ENCODE results near the gene NOC3L.
"Not testable (repeated sequence)": the region's sequence is repeated elsewhere in the genome, so short reads cannot be mapped to it uniquely, and the experiment has no call there.

The NOC3L gene

DNA sequence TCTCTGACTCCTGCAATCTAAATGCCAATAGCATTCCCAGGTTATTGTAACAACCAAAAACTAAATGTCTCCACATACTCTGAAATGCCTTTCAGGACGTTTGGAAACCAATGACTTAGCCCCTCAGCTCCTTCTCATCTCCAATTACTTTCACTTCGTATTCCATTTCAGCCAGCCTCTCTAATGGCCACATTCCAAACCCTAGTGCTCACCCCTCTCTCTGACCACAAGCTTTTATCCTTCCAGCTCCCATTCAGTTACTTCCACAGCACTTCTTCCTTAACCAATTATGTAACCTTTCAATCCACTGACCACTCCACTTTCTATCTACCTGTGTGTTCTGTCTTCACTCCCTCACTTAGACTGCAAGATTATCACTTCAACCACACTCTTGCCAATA is 4.3 kb downstream of the NOC3L start:
- DNase-seq = no peak

DNA sequence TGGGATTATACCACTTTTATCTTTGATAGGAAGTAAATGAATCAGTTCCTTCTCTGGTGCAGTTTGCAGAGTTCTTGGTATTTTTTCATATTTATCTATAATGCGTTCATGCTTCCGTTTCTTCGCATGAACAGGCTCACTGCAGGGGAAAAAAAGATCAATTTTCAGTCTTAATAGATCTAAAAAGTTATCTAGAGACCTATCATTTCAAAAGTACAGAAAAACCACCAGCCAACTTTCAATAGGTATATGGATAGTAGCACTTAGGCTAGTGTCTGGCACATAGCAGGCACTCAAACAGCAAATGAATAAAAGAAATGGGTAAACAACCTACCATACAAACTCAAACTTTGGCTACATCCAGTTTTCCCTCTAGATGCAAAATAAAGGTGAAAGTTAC is 5.5 kb downstream of the NOC3L start:
- DNase-seq = no peak

DNA sequence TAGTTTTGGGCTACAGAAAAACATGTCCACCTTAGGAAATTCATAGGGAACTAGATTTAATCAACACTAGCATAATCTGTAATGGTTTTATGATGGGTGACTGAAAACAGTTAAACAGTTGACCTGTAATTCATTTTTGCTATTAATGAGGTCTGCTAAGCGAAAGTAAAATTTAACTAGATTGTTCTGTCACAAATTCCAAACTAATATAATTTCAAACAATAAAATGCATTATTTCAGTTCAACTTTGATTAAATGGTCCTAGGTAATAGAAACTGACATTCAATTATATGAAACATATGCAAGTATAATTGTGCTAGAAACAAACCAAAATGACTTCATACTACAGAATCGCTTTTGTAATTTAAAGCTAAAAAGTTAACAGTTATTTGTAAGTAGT is 6.9 kb downstream of the NOC3L start:
- no peak for DNase-seq

DNA sequence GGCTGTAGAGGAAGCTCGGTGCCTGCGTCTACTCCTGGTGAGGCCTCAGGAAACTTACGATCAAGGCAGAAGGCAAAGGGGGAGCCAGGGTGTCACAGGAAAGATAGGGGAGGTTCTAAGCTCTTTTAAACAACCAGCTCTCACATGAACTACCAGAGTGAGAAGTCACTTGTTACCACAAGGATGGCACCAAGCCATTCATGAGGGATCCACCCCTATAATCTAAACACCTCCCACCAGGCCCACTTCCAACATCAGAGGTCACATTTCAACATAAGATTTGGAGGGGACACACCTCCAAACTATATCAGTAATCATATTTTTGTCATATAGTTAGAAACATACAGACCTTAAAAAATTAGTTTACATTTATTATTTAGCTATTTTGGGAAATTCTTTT is 9.4 kb downstream of the NOC3L start:
- no peak for DNase-seq

DNA sequence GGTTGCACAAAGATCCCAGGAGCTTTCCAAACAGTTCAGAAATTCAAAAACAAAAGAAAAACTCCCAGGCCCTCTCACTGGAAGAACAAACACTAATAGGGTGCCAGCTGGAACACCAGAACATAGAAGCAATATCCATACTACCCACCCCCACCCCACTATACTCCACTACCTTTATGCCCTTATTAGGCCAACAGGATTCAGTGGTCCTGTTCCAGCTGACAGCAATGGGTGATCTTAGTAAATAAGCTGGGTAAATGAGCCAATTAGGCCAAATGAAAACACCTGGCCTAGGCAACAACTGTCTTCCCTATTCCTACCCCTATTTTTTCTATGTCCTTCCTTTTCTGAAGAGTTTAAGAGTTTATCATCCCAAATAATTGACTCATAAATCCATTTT is 11.7 kb downstream of the NOC3L start:
- no peak for DNase-seq

DNA sequence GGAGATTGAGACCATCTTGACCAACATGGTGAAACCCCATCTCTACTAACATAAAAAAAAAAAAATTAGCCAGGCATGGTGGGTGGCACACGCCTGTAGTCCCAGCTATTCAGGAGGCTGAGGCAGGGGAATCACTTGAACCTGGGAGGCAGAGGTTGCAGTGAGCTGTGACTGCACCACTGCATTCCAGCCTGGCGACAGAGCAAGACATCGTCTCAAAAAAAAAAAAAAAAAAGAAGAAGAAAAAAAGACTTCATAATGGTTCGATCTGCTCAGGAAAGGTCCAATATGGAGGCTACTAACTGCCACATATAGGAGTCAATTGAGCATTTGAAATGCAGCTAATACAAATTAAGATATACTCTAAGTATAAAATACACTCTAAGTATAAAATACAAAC is 12.2 kb downstream of the NOC3L start:
- DNase-seq = not testable (repeated sequence)

DNA sequence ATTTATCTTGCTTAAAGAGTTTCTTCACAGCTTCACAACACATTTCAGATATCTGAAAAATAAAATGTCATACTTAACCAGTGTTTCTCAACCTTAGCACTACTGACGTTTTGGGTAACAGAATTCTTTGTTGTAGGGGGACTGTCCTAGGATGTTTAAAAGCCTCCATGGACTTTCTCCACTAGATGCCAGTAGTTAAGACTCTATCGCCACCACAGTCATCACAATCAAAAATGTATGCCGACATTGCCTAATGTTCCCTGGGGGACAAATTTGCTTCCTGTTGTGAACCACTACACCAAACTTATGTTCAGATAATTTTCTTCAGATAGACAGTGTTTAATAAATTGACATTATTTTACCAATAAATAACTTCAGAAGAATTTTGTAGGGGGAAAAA is 13.4 kb downstream of the NOC3L start:
- DNase-seq = no peak

DNA sequence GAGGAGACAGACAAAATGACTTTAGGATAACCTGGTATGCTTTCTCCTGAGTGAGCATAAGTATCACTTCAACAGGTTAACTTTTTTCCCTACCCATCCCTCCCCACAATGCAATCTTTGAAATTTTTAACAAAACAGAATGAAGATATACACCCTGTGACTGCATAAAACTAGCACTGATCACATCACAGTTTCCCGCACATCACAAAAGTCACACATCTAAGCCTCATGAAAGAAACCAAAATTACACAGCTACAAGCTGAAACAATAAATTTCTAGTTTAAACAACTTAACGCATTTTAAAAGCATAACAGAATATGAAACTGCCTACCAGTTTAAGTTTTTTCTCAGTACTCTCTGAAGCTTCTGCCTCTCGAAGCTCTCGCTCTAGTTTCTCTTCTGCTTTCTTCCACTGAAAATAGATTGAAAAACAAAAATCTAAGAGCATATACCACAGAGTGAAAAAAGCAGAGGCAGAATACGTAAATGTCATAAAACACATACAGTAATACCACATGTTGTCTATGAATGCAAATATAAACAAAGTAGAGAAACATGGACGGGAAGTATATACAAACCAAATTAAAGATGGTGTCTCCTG is 18.1 kb downstream of the NOC3L start:
- no peak for DNase-seq

DNA sequence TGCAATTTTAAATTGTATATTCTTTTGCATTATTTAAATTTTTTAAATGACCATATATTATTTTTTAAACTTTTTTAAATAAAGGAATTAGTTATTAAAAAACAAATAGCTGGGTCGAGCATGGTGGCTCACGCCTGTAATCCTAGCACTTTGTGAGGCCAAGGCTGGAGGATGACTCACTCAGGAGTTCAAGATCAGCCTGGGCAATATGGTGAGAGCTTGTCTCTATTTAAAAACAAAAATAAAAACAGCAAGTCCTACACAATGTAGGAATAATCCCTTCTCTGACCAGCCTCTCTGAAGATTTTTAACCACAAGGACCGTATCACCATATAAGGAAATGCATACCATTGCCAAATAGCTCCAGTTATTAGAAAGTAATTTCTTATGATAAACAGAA is 19.6 kb downstream of the NOC3L start:
- DNase-seq = no peak

DNA sequence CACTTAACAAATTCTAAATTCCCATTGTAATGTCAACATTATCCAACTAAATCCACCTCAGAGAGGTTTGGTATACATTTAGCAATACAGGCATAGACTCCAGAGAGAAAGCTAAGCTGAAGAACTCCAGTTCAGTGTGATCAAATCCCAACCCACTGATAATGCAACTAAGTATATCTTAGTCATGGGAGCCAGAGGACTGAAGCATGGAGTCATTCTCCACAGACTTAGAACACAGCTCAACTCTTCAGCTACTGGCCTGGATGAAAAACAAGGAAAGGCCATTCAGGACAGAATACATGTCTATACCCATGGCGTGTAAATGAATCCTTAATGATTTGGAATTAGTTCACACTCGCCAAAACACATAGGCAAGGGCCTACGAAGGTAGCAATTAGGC is 27.9 kb downstream of the NOC3L start:
- DNase-seq = no peak

DNA sequence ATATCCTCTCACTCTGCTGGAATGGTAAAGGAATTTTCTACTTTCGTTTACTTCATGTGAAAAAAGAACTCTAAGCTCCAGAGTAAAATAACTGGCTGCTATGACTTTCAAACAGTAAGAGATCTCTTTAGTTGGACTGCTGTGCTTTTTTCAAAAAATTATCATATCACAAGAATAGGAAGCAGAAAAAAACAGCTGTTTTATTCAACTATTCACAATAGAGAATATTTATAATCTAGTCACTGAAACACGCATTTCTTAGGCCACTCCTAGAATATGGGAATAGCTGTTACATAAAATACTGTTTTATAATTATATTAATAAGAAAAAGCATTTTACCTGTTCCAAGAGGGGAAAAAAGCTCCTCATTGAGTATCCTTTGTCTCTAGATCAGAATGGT is 29.7 kb downstream of the NOC3L start:
- DNase-seq = no peak

DNA sequence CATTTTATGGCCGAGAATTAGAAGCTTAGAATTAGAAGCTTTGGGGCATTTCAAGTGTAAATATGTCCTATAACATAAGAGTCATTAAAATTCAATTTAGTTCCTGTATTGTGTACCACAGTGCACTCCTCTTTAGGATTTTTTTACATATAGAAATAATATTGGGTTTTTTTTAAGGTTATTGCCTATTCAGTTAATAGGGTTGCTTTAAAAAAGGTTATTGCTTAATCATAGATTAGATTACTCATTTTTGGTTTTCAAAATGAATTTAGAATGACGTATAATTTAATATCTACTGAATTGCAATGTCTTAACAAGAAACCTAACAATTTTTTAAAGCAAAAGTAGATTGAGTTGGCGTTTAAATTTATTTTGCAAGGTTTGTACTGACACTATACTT is 34.1 kb downstream of the NOC3L start:
- no peak for DNase-seq

DNA sequence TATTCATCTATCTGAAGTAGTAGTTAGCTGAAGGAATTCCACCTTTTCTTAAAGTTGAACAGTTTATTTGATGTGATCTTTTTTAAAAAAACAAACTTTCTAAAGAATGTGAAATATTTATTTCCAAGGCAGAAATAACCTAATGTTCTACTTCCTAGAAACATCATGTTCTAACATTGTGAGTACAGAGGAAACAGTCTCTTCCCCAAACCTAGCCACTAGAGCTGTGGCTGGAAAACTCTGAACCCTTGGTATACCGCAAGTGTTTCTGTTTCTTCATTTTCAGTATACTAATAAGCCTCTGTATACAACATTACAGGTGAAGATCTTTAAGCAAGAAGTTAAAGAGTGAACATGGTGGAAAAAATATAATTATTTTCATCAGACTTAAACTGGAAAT is 35.1 kb downstream of the NOC3L start:
- no peak for DNase-seq

DNA sequence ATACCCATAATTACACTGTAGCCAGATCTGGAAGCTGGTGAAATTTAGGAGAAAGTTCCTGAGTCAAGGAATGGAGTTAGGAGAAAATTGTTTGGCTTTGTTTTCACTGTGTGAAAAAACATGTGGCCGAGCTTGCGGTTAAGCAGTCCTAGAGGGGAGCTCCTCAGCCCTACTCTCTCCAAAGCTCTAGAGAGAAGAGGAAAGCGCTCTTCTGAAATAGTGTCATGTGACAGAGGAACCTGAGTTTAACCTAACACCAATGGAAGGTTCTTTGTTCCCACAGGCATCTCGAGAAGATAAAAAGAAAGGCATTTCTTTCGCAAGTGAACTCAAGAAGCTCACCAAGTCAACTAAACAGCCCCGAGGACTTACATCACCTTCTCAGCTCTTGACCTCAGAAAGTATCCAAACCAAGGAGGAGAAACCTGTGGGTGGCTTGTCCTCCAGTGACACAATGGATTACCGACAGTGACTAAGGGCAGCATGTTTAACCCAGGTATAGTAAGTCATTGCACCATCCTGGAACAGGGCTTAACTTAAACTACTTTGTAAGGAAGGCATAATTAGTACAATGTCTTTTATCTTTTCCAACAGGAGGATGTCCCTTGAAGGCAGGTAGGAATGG is 38.0 kb downstream of the NOC3L start:
- no peak for DNase-seq

DNA sequence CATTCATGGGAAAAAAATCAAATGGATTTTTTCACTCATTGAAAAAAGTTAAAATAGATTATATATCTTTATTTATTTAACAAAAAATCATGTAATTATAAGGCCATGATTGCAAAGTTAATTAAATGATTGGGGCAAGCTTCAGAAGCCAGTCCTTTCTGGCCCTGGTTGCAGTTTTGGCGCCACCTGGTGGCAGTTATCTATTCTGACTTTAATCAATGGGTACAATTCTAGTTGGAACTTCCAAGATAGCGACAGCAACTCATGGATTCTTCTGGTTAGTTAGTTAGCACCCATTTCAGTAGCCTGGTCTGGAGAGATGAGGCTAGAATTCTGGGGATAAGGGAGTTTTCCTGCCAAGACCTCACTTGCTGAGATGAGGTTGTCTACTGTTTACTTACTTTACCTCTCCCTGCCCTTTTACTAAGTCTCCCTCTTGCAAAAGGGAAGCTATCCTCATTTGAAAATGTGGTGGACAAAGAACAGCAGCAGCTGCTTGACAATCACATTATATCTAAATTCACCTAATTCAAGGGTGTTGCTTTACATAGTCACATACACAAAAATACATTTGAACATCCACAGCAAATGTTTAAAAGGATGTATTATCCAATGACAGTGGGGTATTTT is 42.3 kb downstream of the NOC3L start:
- peak; percentile 39 for DNase-seq

DNA sequence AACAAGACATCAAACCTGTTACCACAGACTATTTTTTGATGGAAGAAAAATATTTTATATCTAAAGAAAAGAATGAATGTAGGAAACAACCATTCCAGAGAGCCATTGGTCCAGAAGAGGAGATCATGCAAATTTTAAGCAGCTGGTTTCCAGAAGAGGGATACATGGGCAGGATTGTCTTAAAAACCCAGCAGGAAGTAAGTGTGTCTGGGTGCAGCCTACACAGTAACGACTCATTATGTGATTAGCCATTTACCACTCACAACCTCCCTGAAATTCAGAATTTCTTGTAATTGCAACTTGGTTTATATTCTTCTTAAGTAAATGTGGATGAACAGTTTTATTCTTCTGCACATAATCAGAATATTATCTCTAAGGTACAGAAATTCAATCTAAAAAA is 46.2 kb downstream of the NOC3L start:
- no peak for DNase-seq

DNA sequence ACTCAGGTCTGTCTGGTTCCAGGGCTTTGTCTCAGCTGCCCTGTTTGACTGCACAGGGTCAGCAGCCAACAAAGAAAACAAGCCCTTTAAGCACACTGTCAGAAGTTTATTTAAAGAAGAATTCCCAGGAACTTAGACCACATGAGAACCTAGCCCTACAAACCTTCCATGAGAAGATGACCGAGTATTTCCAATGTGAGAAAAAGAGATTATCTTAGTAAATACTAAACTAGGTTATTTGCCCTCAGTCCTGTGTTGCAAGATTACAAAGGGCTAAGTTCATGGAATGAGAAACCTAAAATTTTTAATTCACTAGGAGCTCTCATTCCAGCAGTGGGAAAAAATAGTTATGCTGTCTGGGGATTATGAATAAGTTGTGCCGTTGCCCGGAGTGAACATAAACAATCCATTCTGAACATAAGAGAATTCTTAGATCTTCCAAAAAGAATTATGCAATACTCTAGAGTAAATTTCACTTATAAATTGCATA is 46.7 kb downstream of the NOC3L start:
- no peak for DNase-seq

DNA sequence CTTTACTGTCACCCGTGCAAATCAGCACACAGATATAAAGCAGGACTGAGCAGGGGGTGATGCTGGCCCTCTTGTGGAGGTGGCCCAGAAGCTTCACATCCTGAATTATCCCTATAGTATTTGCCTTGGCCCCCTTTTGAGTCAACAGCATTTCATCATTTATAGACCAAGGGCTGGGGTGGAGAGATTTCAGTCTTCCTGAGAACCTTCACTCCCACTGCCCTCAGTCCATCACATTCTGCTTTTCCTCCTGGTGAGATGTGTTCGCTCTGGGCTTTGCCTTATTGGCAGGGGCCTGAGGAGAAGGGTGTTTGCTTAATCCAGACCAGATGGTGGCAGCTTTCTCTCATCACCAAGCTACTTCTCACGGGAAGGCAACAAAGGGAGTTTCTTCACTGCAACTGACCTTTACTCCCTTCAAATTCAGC is 47.7 kb downstream of the NOC3L start:
- no peak for DNase-seq

DNA sequence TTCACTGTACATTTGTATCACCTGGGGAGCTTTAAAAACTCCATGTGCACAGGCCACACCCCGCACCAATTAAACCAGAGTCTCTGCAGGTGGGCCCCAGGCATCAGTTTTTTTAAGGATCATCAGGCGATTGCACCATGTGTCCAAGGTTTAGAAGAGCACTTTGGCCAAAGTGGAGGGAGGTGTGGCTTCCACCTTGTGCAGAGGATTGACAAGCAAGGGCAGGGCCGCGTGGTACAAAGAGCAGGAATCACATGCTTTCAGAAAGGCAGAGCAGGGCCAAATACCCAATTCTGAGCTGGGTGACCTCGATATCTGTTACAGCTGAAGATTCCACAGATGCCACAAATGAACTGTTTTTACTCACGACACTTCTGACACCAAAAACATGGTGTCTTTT is 52.4 kb downstream of the NOC3L start:
- no peak for DNase-seq

DNA sequence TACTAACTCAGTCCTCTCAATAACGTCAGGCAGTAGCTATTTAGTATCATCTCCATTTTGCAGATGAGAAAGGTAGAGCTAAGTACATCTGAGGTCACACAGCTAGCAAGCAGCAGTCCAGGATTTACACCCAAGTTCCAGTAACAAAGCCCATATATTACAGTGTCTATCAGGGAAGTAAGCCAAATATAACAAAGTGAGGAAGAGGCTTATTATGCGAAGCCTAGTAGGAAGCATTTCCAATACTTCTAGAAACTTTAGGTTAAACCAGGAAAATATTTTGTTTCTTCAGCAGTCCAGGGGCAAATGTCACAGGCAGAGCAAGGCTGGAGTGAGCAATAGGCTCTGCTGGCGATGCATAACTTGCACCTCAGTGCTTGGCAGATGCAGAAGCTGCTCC is 53.9 kb downstream of the NOC3L start:
- DNase-seq = no peak

DNA sequence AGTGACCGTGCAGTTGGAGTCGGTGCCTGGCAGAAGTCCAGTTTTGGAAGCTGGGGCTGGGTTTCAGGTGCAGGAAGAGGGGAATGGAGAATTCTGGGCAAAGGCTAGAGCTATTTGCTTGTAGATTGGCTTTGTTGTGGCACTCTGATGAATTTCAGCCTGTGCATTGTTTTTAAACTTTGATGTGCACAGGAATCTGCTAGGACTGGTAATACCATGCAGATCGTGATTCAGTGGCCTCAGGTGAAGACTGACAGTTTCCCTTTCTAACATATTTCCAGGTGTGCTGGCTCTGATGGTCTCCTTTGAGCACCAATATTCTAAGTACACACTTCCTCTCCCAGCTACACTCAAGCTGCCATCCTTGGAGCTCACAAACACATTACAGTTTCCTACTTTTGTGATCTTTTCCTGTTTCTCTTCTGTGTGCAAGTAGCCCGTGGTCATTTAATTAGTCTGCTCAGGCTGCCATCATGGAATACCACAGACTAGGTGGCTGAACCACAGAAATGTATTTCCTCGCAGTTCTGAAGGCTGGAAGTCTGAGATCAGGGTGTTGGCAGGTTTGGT is 55.6 kb downstream of the NOC3L start:
- DNase-seq = no peak

DNA sequence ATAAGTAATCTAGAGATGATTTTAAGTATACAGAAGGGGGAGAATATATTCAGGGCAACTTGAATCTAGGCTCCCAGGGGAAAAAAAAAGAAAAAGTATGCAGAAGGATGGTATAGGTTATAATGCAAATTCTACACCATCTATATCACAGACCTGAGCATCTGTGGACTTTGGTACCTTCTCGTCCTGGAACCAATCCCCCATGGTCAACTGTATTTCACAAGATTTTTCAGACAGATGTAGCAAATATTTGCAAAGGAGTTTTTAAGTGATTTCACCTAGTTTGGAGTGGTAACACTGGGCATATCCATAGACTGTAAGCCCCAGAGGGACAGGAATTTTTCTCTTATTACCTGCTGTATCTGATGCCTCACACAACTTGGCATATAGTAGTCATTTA is 58.8 kb downstream of the NOC3L start:
- DNase-seq = no peak

DNA sequence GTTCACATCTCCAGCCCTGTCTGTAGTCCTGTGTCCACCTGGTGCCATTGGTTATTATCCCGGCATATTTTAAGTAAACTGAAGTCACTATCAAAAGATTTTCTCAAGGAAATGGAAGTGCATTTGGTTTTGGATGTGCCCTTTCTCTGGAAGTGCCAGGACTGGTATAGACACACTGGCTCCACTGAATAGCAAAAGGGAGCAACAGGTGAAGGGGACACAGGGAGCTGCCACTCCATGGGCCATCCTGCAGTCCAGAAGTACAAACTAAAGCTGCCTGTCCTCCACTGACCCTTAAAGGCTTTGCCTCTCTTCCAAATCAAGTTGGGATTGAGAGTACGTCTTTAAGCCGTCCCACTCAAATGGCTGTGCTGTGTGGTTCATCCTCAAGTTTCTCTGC is 62.7 kb downstream of the NOC3L start:
- DNase-seq = no peak

DNA sequence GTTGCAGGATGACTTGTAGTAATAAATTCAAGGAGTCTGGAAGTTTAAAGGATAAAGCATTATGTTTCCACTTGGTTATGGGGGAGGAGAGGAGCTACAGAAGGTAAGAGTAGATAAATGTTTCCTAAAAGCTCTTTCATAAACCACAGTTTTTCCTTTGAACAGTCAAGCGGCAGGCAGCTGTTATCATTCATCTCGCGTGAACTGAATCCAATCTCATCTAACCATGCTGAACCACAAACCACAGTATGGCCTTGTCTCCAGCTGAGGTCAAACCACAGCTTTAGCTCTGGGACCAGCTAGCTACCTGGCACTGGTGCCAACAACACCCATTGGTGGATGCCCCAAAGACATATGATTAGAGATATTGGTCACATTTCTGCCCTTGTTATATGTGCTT is 63.3 kb downstream of the NOC3L start:
- DNase-seq = no peak
